HG03103 (cell line): Measurements from ENCODE around the gene OR6N1.

ENCODE experiments used
- ATAC-seq: cut with Tn5 transposase; IDR thresholded peaks from one replicate; pipeline ENCODE4 v1.9.1; 2021; ENCODE audit warnings: low read depth; ENCODE audit not compliant: unreplicated experiment

The OR6N1 gene

GRCh38 chr1:158752155-158752712 lies 19.8 kb downstream of the OR6N1 start:
- no peak for ATAC-seq

GRCh38 chr1:158735848-158736247 lies 36.1 kb downstream of the OR6N1 start:
- ATAC-seq, result no peak

GRCh38 chr1:158732524-158732923 lies 39.5 kb downstream of the OR6N1 start:
- no peak for ATAC-seq

- no peak for ATAC-seq
Measured at GRCh38 chr1:158731707-158732106, 40.3 kb downstream of the OR6N1 start.

- ATAC-seq, result no peak
Measured at GRCh38 chr1:158730453-158730852, 41.5 kb downstream of the OR6N1 start.

GRCh38 chr1:158728510-158729225 lies 43.3 kb downstream of the OR6N1 start:
- no peak for ATAC-seq

GRCh38 chr1:158724442-158724841 lies 47.6 kb downstream of the OR6N1 start:
- no peak for ATAC-seq

GRCh38 chr1:158720620-158721019 lies 51.4 kb downstream of the OR6N1 start, which contains the start of gene OR6K3:
OR6K3 (minus strand) TSS chr1:158720720; CDS start chr1:158718115, 2,605 bp downstream.
- no peak for ATAC-seq

GRCh38 chr1:158719664-158720063 lies 52.3 kb downstream of the OR6N1 start:
- ATAC-seq, result no peak

- no peak for ATAC-seq
Measured at GRCh38 chr1:158717344-158717743, 54.7 kb downstream of the OR6N1 start.

- no peak for ATAC-seq
Measured at GRCh38 chr1:158716335-158716734, 55.7 kb downstream of the OR6N1 start.

- ATAC-seq, result no peak
Measured at GRCh38 chr1:158714754-158715153, 57.2 kb downstream of the OR6N1 start.
